ENCODE data around the gene GATAD2A. TPM values are rescaled to one million over a fixed set of nuclear protein-coding genes. Genes with fewer than 3 reads are reported as not detected.

GATAD2A gene
- total RNA-seq, 3 donors from 2014 or later: 89.3 to 117 (median 107) TPM

DNA sequence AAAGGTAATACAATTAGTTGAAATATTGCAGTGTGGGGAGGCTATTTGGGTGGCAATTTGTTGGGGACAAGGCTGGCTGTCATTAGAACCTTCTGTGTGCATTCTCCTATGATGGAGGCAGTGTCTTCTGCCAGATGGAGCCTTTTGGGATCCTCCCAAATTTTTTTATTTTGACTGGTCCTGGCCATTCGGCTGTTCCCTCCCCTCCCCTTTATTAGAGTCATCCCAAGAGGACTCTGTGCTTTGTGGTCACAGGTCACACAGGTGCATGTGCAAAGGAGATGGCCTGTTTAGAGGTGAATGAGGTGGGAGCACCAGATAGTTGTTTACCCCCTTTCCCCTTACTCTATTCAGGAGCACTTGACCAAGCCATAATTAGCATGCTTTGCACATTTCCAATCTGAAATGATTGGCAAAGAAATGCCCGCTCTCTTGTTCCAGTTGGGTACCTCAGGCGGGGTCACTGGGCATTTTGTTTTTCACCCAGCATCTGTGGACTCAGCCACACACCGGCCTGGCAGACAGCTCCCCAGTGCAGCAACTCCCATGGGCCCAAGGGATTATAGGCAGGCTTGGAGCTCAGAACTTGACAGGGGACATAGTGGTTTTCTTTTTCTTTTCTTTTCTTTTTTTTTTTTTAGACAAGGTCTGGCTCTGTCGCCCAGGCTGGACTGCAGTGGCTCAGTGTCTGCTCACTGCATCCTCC, 19.8 kb downstream of the GATAD2A start:
- H3K9me3 ChIP-seq: no peaks in the 10 kb centered on the region
- intact Hi-C loops (cut with DNase I, micrococcal nuclease): no loop called here
- H3K4me3 ChIP-seq: no peak overlapping the region
- DNase-seq: no peak
- no peaks in the 10 kb centered on the region for H3K36me3 ChIP-seq (ENCODE audit: low read depth)
- TF ChIP-seq, protein P1, sequence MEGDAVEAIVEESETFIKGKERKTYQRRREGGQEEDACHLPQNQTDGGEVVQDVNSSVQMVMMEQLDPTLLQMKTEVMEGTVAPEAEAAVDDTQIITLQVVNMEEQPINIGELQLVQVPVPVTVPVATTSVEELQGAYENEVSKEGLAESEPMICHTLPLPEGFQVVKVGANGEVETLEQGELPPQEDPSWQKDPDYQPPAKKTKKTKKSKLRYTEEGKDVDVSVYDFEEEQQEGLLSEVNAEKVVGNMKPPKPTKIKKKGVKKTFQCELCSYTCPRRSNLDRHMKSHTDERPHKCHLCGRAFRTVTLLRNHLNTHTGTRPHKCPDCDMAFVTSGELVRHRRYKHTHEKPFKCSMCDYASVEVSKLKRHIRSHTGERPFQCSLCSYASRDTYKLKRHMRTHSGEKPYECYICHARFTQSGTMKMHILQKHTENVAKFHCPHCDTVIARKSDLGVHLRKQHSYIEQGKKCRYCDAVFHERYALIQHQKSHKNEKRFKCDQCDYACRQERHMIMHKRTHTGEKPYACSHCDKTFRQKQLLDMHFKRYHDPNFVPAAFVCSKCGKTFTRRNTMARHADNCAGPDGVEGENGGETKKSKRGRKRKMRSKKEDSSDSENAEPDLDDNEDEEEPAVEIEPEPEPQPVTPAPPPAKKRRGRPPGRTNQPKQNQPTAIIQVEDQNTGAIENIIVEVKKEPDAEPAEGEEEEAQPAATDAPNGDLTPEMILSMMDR (IDR thresholded peaks at IDR 0.05): no peak
- ATAC-seq: no peak
- H3K4me1 ChIP-seq (ENCODE audit: low read depth): peaks cover 4% of the 10 kb centered on the region

DNA sequence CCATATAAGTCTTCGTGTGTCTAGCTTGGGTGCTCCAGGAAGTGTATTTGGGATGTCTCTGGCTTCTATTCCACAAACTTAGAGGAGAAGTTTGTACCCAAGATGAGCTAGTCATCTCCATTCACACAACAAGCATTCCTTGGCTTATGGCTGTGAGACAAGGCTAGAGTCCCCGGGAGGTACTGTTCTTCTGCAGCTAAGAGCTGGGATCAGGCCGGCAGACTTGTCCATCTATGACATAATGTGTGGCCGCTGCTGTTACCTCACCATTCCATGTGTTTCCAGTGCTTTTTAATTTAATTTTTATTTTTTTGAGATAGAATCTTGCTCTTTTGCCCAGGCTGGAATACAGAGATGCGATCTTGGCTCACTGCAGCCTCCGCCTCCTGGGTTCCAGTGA, 20.7 kb downstream of the GATAD2A start:
- Histone ChIP-seq H3K4me3 (no peak overlapping the region), H3K4me1 (ENCODE audit: low read depth) (no peaks in the 10 kb centered on the region), H3K9me3 (no peaks in the 10 kb centered on the region), H3K36me3 (ENCODE audit: low read depth) (no peaks in the 10 kb centered on the region)
- TF ChIP-seq, protein P1 (IDR thresholded peaks at IDR 0.05): no peak
- intact Hi-C loops (cut with DNase I, micrococcal nuclease): no loop called here
- DNase-seq (no peak), ATAC-seq (no peak)

DNA sequence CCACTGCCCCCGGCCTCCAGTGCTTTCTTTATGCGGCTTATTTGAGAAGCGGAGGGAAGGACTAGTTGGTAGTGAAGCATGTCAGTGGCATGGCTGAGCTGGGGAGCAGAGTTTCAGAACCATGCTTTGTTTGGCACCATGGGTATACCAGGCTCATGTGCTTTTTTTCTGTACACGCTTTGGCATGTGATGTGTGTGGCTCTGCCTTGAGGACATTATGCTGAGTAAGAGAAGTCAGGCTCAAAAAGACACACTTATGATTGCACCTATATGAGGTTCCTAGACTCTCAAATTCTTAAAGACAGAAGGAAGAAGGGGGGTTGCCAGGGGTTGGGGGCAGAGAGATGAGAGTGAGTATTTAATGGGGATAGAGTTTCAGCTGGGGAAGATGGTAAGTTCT, 21.3 kb downstream of the GATAD2A start:
- intact Hi-C loops (cut with DNase I, micrococcal nuclease): no loop called here

DNA sequence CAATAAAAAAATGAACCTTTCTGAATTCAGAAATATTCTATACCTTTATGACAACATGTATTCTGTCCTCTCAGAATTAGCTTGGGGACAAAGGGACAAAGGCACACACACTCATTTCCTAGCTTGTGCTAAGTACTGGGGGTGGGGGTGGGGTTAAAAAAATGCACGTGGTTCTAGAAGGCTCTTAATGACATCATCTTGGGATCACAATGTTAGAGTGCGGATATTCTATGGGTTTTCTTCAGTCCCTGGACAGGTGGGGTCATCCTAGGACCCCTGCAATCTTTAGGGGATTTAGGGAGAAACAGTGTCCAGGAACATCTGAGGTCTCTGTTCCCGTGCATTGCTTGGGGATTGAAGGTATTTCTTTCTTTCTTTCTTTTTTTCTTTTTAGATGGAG, 21.8 kb downstream of the GATAD2A start:
- TF ChIP-seq, protein P1 (IDR thresholded peaks at IDR 0.05): no peak
- DNase-seq (no peak), ATAC-seq (no peak)
- intact Hi-C loops (cut with DNase I, micrococcal nuclease): no loop called here
- Histone ChIP-seq H3K4me3 (no peak overlapping the region), H3K9me3 (no peaks in the 10 kb centered on the region), H3K36me3 (ENCODE audit: low read depth) (no peaks in the 10 kb centered on the region), H3K4me1 (ENCODE audit: low read depth) (no peaks in the 10 kb centered on the region)

More for the DNA sequence above, 21.3 kb downstream of the GATAD2A start:
- H3K36me3 ChIP-seq (ENCODE audit: low read depth): no peaks in the 10 kb centered on the region
- DNase-seq (no peak), ATAC-seq (no peak)
- TF ChIP-seq, protein P1 (IDR thresholded peaks at IDR 0.05): no peak
- H3K4me1 ChIP-seq (ENCODE audit: low read depth): no peaks in the 10 kb centered on the region
- H3K9me3 ChIP-seq: no peaks in the 10 kb centered on the region
- H3K4me3 ChIP-seq: no peak overlapping the region

DNA sequence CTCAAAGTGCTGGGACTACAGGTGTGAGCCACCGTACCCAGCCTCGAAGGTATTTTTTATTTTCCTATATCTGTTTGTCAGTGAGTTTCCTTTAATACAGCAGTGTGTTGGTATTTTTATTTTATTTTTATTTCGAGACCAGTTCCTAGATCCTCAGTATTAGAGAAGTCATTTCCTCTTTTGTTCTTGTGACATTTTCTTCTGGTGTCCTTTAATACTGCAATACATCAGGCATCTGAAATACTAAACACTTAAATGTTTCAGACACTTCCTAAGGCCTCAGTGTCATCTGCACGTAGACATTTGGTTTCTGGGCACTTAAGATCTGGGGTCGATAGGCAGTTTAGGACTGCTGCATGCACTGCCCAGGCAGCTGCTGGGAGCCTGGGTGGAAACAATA, 22.5 kb downstream of the GATAD2A start:
- DNase-seq (no peak), ATAC-seq (no peak)
- Histone ChIP-seq H3K36me3 (ENCODE audit: low read depth) (no peaks in the 10 kb centered on the region), H3K4me1 (ENCODE audit: low read depth) (no peaks in the 10 kb centered on the region), H3K9me3 (no peaks in the 10 kb centered on the region), H3K4me3 (no peak overlapping the region)
- TF ChIP-seq, protein P1 (IDR thresholded peaks at IDR 0.05): no peak
- intact Hi-C loops (cut with DNase I, micrococcal nuclease): no loop called here

All from mucosa of descending colon (tissue), 3 donors.